Measurements from ENCODE around the gene ADGRL1. TPM values are rescaled to one million over a fixed set of nuclear protein-coding genes. Genes with fewer than 3 reads are reported as not detected.

ADGRL1 gene
- polyA plus RNA-seq, 1 of the 3 experiments (the other 2 are of a cell fraction) = 13.4 TPM

DNA sequence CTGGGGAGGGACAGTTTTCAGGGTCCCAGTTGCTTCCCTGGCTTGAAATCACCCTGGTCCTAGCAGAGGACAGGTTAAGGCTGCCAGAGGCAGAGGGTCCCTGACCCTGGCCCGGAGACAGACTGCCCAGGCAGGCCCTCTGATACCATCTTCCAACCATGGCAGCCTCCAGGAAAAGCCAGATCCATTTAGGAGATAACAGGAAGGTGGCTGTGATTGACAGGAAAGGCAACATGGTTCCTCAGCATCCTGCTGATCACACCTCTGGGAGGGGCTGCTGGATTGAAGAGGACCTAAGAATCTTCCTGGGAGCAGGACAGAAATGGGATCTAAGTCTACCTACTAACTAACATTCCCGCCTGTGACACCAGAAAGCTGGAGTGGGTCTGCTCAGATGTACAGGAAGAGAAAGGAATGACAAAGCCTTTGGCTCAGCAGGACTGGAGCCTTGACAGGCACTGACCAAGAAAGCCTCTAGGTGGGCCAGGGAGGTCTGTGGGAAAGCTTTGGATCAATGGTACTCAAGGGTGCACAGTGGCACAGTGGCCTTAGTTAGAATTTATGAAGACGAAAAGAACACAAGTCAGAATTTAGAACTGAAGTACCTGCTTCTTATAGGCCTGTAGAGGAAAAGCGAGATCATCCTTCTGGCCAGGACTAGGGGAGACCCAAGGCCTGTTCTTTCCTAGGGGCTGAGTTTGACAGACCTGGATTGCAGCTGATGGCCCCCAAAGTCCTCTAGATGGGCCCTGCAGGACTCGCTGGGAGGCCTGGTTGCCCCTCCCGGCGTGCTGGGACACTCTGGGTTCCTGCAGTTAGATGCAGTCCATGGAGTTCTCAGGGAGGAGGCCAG, 86.1 kb downstream of the ADGRL1 start:
- POLR2A ChIA-PET = interaction anchor here (2.4 kb wide), 1 partner anchor 16 kb away, joined by 13 read pairs; the partner anchor contains the start of gene ASF1B
- 68% methylated on average over 3 of the region's 7 CpGs for WGBS (ENCODE audit: low lambda C conversion rate)
- no peak for DNase-seq
- Histone ChIP-seq H3K27me3 (ENCODE audit: insufficient read depth) (no peaks in the 10 kb centered on the region), H3F3A (replicated peaks; ENCODE audit: insufficient read depth) (peaks cover 15% of the 10 kb centered on the region), H3K27ac (ENCODE audit: low read depth in 2 of 2, low read length in 1 of 2) (peak overlapping the region in 1 of 2 experiments; percentile 98; a peak in 2 of 4 replicates), H3K9me3 (no peaks in the 10 kb centered on the region), H3K36me3 (replicated peaks in 1 of 2; ENCODE audit: control insufficient read depth in 1 of 2, insufficient read depth in 2 of 2, low read length in 1 of 2) (peaks cover 0 to under 1% of the 10 kb centered on the region in 2 experiments), H2AFZ (ENCODE audit: low read depth) (no peak overlapping the region), H3K9ac (no peak overlapping the region), H3K4me2 (no peak overlapping the region), H3K9me2 (no peaks in the 10 kb centered on the region), H4K20me1 (ENCODE audit: insufficient read depth) (no peaks in the 10 kb centered on the region), H3K4me3 (ENCODE audit: low read depth in 2 of 2, low read length in 1 of 2) (no peak overlapping the region), H3K4me1 (ENCODE audit: control insufficient read depth in 1 of 2, insufficient read depth in 2 of 2, low read depth in 1 of 2, low read length in 1 of 2) (peaks cover 15 to 36% of the 10 kb centered on the region in 2 experiments), H3K79me2 (ENCODE audit: insufficient read depth) (peaks cover 22% of the 10 kb centered on the region)
- TF ChIP-seq GATA2 (CRISPR knock-in tag; IDR thresholded peaks at IDR 0.05) (peak; percentile 63), PBX3 (IDR thresholded peaks at IDR 0.05) (0 out of 2 replicates have a peak, but pooled peaks have one; percentile 25), ELF1 (IDR thresholded peaks at IDR 0.05) (no peak)
- CTCF ChIA-PET = interaction anchor here (1.2 to 3.7 kb wide), 2 partner anchors 17 to 18 kb away, joined by 3 to 22 read pairs; partner anchors contain the start of gene ASF1B

DNA sequence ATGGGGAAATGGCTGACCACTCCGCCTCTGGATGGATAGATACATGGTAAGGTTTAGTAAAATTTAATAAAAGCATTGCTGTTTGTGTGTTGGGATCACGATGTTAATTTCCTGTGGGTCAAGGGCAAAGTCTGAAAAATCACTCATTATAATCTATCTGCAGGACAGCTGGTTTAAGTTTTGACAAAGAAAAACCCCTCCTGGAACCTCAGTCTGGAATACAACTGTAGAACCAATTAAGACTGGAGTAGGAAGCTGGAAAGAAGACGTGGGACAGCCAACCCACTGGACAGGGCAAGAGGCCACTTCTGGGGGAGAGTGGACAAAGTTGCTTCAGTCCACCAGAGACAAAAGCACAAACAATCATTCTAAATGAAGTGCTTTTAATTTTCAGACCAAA, 86.8 kb downstream of the ADGRL1 start:
- Histone ChIP-seq H3K4me3 (ENCODE audit: low read depth in 2 of 2, low read length in 1 of 2) (no peak overlapping the region; a peak in 1 of 4 replicates), H3K79me2 (ENCODE audit: insufficient read depth) (peaks cover 26% of the 10 kb centered on the region), H3K36me3 (replicated peaks in 1 of 2; ENCODE audit: control insufficient read depth in 1 of 2, insufficient read depth in 2 of 2, low read length in 1 of 2) (no peaks in the 10 kb centered on the region), H3F3A (replicated peaks; ENCODE audit: insufficient read depth) (peaks cover 15% of the 10 kb centered on the region), H4K20me1 (ENCODE audit: insufficient read depth) (no peaks in the 10 kb centered on the region), H3K27ac (ENCODE audit: low read depth in 2 of 2, low read length in 1 of 2) (peak overlapping the region; percentile 70 to 98), H3K27me3 (ENCODE audit: insufficient read depth) (no peaks in the 10 kb centered on the region), H3K9ac (peak overlapping the region; percentile 54), H3K9me3 (no peaks in the 10 kb centered on the region), H3K4me2 (peak overlapping the region; percentile 81), H3K9me2 (no peaks in the 10 kb centered on the region), H2AFZ (ENCODE audit: low read depth) (peak overlapping the region; percentile 77; the same call in 1 of the 2 replicates), H3K4me1 (ENCODE audit: control insufficient read depth in 1 of 2, insufficient read depth in 2 of 2, low read depth in 1 of 2, low read length in 1 of 2) (peaks cover 15 to 36% of the 10 kb centered on the region in 2 experiments)
- ChIA-PET POLR2A (interaction anchor here (2.4 kb wide), 1 partner anchor 17 kb away, joined by 13 read pairs; the partner anchor contains the start of gene ASF1B), CTCF (interaction anchor here (1.2 to 3.7 kb wide), 3 partner anchors 17 to 229 kb away, joined by 3 to 22 read pairs (median 9); partner anchors contain the start of gene ASF1B)
- TF ChIP-seq RCOR1 (IDR thresholded peaks at IDR 0.05; ENCODE audit: low read length) (no peak), CTCF (IDR thresholded peaks at IDR 0.05) (no peak), PBX3 (IDR thresholded peaks at IDR 0.05) (no peak), TEAD4 (IDR thresholded peaks at IDR 0.05; ENCODE audit: borderline replicate concordance, insufficient read depth) (no peak), TCF12 (IDR thresholded peaks at IDR 0.05) (no peak), SIN3A (IDR thresholded peaks at IDR 0.05; ENCODE audit: borderline replicate concordance, low read depth, low read length) (no peak), USF2 (IDR thresholded peaks at IDR 0.05; ENCODE audit: borderline replicate concordance, low read depth, low read length) (no peak), MXI1 (IDR thresholded peaks at IDR 0.05; ENCODE audit: low read depth, low read length) (no peak), NRF1 (IDR thresholded peaks at IDR 0.05; ENCODE audit: low read depth, low read length) (no peak), JUND (IDR thresholded peaks at IDR 0.05) (no peak), FOXM1 (IDR thresholded peaks at IDR 0.05; ENCODE audit: low read depth) (no peak)
- 64% methylated on average over 3 of the region's 3 CpGs for WGBS (ENCODE audit: low lambda C conversion rate)
- no peak for DNase-seq
